Smooth muscle cell (in vitro differentiated cells): ENCODE data around the gene ZNF205. TPM values are rescaled to one million over a fixed set of nuclear protein-coding genes. Genes with fewer than 3 reads are reported as not detected.

Experiments
- DNase-seq: peaks from one replicate; lab custom pipeline; 2025; ENCODE audit not compliant: unreplicated experiment; lab: John Stamatoyannopoulos, UW
- H2AFZ ChIP-seq: fragments of 200-600 bp; sonication (generic); 2 replicates; pipeline ENCODE4 v1.6.0; 2016; ENCODE audit warnings: antibody characterized with exemption, low read depth, mild to moderate bottlenecking
- H3F3A ChIP-seq: fragments of 200-600 bp; sonication (generic); 2 replicates; pipeline ENCODE4 v1.6.0; 2017; ENCODE audit warnings: antibody characterized with exemption, low read depth
- H3K27ac ChIP-seq: fragments of 200-600 bp; sonication (generic); 2 replicates; pipeline ENCODE4 v1.5.1; 2016; ENCODE audit warnings: low read depth, mild to moderate bottlenecking
- H3K27me3 ChIP-seq: fragments of 200-600 bp; sonication (generic); 2 replicates; pipeline ENCODE4 v1.6.1; 2016; ENCODE audit warnings: low read depth, mild to moderate bottlenecking
- H3K36me3 ChIP-seq: fragments of 200-600 bp; sonication (generic); 2 replicates; pipeline ENCODE4 v1.5.1; 2016; ENCODE audit warnings: low read depth
- H3K4me1 ChIP-seq: fragments of 200-600 bp; sonication (generic); 2 replicates; pipeline ENCODE4 v1.5.1; 2016; ENCODE audit warnings: low read depth
- H3K4me2 ChIP-seq: fragments of 200-600 bp; sonication (generic); 2 replicates; pipeline ENCODE4 v1.6.0; 2016; ENCODE audit warnings: mild to moderate bottlenecking
- H3K4me3 ChIP-seq: fragments of 200-600 bp; sonication (generic); 2 replicates; pipeline ENCODE4 v1.5.1; 2016; ENCODE audit warnings: mild to moderate bottlenecking
- H3K79me2 ChIP-seq: fragments of 200-600 bp; sonication (generic); 2 replicates; pipeline ENCODE4 v1.6.0; 2016; ENCODE audit warnings: low read depth, mild to moderate bottlenecking
- H3K9ac ChIP-seq: fragments of 200-600 bp; sonication (generic); 2 replicates; pipeline ENCODE4 v1.6.0; 2016; ENCODE audit warnings: low read depth
- H3K9me3 ChIP-seq: fragments of 200-600 bp; sonication (generic); replicated peaks from 2 replicates; pipeline ENCODE4 v1.5.1; 2016; ENCODE audit warnings: low read depth
- H4K20me1 ChIP-seq: fragments of 200-600 bp; sonication (generic); 2 replicates; pipeline ENCODE4 v1.6.0; 2016; ENCODE audit warnings: low read depth
- CTCF ChIP-seq: fragments of 200-600 bp; sonication (generic); IDR thresholded peaks from 2 replicates; pipeline ENCODE4 v1.5.1; 2017; ENCODE audit warnings: borderline replicate concordance, mild to moderate bottlenecking, antibody characterized with exemption; ENCODE audit not compliant: insufficient read depth, poor library complexity, severe bottlenecking
- WGBS: methylation state at CpG from one replicate; pipeline ENCODE4 v1.1.7; 2016; ENCODE audit warnings: low lambda C conversion rate; 5-methylcytosine and 5-hydroxymethylcytosine counted together
- polyA plus RNA-seq: library from polyadenylated mRNA; unstranded; fragments of >200 nt; fragmentation: Nextera tagmentation; extraction: Ambion mirVana; gene quantifications from 2 replicates; pipeline ENCODE4 v1.2.1, GENCODE V29; 2016
- total RNA-seq: library from RNA; depleted of rRNA; stranded (reverse); fragments of >200 nt; gene quantifications from 2 replicates; pipeline ENCODE4 v1.2.3, GENCODE V29; 2014

The ZNF205 gene
- total and polyA plus RNA-seq, 2 experiments from 2014 or later: 7.2 to 11.9 TPM

- no peaks in the 10 kb centered on the region for H3K27me3 ChIP-seq
- no peak overlapping the region for H3K4me3 ChIP-seq
- no peaks in the 10 kb centered on the region for H3K36me3 ChIP-seq
- no peak overlapping the region for H3K9ac ChIP-seq
- H3F3A ChIP-seq: peaks cover 6% of the 10 kb centered on the region
- no peaks in the 10 kb centered on the region for H3K9me3 ChIP-seq
- no peak overlapping the region for H2AFZ ChIP-seq
- no peaks in the 10 kb centered on the region for H4K20me1 ChIP-seq
- DNase-seq: no peak
- TF ChIP-seq CTCF: no peak
- no peaks in the 10 kb centered on the region for H3K79me2 ChIP-seq
- H3K27ac ChIP-seq: no peak overlapping the region
- WGBS: 92% methylated on average over 36 of the region's 36 CpGs
- H3K4me1 ChIP-seq: no peaks in the 10 kb centered on the region
- no peak overlapping the region for H3K4me2 ChIP-seq
Measured at GRCh38 chr16:3161235-3162018, 49.0 kb downstream of the ZNF205 start.

GRCh38 chr16:3164121-3164991 lies 52.0 kb downstream of the ZNF205 start:
- H3K27me3 ChIP-seq: peaks cover 14% of the 10 kb centered on the region
- H3K4me1 ChIP-seq: no peaks in the 10 kb centered on the region
- no peak overlapping the region for H3K9ac ChIP-seq
- no peak overlapping the region for H3K4me2 ChIP-seq
- no peak overlapping the region for H3K4me3 ChIP-seq
- no peak for TF ChIP-seq CTCF
- WGBS: 90% methylated on average over 37 of the region's 37 CpGs
- H3K27ac ChIP-seq: no peak overlapping the region
- H3K9me3 ChIP-seq: no peaks in the 10 kb centered on the region
- no peaks in the 10 kb centered on the region for H3K79me2 ChIP-seq
- H4K20me1 ChIP-seq: no peaks in the 10 kb centered on the region
- H3K36me3 ChIP-seq: no peaks in the 10 kb centered on the region
- H3F3A ChIP-seq: no peaks in the 10 kb centered on the region
- no peak overlapping the region for H2AFZ ChIP-seq
- no peak for DNase-seq

- Histone ChIP-seq H3K4me3 (peak overlapping the region; percentile 34), H3K27ac (no peak overlapping the region), H4K20me1 (no peaks in the 10 kb centered on the region), H3K27me3 (peaks cover 23% of the 10 kb centered on the region), H3K36me3 (no peaks in the 10 kb centered on the region), H3K4me2 (peak overlapping the region; percentile 78), H3K4me1 (no peaks in the 10 kb centered on the region), H3K9ac (no peak overlapping the region), H3K79me2 (no peaks in the 10 kb centered on the region), H2AFZ (peak overlapping the region; percentile 89), H3F3A (no peaks in the 10 kb centered on the region), H3K9me3 (no peaks in the 10 kb centered on the region)
- WGBS: 85% methylated on average over 12 of the region's 12 CpGs
- DNase-seq: no peak
- no peak for TF ChIP-seq CTCF
Measured at GRCh38 chr16:3165111-3165822, 52.9 kb downstream of the ZNF205 start.
